Measurements from ENCODE around the gene DYRK1A.

The DYRK1A gene

GRCh38 chr21:37575580-37575979 is 209.0 kb downstream of the DYRK1A start:
- CTCF ChIA-PET: no interaction called here

More at GRCh38 chr21:37575580-37575979, 209.0 kb downstream of the DYRK1A start:
- TF ChIP-seq CTCF (conservative IDR thresholded peaks at IDR 0.05; ENCODE audit: low read depth): no peak
- POLR2A ChIA-PET (ENCODE audit: low non-redundant PET): no interaction called here
- DNase-seq (ENCODE audit: low spot score): no peak
- H3K27ac ChIP-seq: no peak overlapping the region

All from RWPE1 (cell line).